Forelimb muscle (tissue), 1 donor: Measurements from ENCODE around the gene SLC12A6. TPM values are rescaled to one million over a fixed set of nuclear protein-coding genes. Genes with fewer than 3 reads are reported as not detected.
A peak's percentile ranks its signal among the peaks of the same experiment; 100 is the strongest.
"Not testable (repeated sequence)": the region's sequence is repeated elsewhere in the genome, so short reads cannot be mapped to it uniquely, and the experiment has no call there.

Experiments
- DNase-seq: peaks from one replicate; pipeline ENCODE4 v3.0.0-alpha.2; 2013; ENCODE audit warnings: low read depth
- polyA plus RNA-seq: library from polyadenylated mRNA; unstranded; fragments of 120-200 nt; gene quantifications from one replicate; pipeline ENCODE4 v1.2.1, GENCODE V29; 2013; ENCODE audit not compliant: insufficient read length

The SLC12A6 gene
- 19.1 TPM for polyA plus RNA-seq

GRCh38 chr15:34337557-34338306 lies at the start of gene SLC12A6:
Gene SLC12A6 (minus strand): TSS chr15:34337781. CDS start chr15:34336680, 1,101 bp downstream.
- peak; percentile 60 for DNase-seq

GRCh38 chr15:34381829-34382521 lies 44.4 kb upstream of the SLC12A6 start:
- not testable (repeated sequence) for DNase-seq

- not testable (repeated sequence) for DNase-seq
Measured at GRCh38 chr15:34380491-34380890, 42.9 kb upstream of the SLC12A6 start.

DNA sequence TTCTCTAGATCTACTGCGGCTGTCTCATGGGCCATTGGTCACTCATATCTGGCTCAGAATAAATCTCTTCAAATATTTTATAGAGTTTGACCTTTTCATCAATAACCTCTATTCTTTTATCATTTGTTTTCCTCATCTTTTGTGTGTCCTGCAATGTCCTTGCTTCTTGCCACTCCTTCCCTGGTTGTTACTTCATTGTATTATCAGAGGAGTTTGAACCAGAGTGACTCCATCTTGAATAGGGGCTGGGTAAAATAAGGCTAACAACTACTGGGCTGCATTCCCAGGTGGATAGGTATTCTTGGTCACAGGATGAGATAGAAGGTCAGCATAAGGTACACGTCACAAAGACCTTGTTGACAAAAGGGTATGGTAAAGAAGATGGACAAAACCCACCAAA lies 39.3 kb upstream of the SLC12A6 start:
- no peak for DNase-seq

- not testable (repeated sequence) for DNase-seq
Measured at GRCh38 chr15:34375541-34375940, 38.0 kb upstream of the SLC12A6 start.

- no peak for DNase-seq
Measured at GRCh38 chr15:34374816-34375215, 37.2 kb upstream of the SLC12A6 start.

- no peak for DNase-seq
Measured at GRCh38 chr15:34373951-34374350, 36.4 kb upstream of the SLC12A6 start.

- DNase-seq: no peak
Measured at GRCh38 chr15:34370643-34371042, 33.1 kb upstream of the SLC12A6 start.

GRCh38 chr15:34370129-34370528 lies 32.5 kb upstream of the SLC12A6 start:
- DNase-seq: no peak

DNA sequence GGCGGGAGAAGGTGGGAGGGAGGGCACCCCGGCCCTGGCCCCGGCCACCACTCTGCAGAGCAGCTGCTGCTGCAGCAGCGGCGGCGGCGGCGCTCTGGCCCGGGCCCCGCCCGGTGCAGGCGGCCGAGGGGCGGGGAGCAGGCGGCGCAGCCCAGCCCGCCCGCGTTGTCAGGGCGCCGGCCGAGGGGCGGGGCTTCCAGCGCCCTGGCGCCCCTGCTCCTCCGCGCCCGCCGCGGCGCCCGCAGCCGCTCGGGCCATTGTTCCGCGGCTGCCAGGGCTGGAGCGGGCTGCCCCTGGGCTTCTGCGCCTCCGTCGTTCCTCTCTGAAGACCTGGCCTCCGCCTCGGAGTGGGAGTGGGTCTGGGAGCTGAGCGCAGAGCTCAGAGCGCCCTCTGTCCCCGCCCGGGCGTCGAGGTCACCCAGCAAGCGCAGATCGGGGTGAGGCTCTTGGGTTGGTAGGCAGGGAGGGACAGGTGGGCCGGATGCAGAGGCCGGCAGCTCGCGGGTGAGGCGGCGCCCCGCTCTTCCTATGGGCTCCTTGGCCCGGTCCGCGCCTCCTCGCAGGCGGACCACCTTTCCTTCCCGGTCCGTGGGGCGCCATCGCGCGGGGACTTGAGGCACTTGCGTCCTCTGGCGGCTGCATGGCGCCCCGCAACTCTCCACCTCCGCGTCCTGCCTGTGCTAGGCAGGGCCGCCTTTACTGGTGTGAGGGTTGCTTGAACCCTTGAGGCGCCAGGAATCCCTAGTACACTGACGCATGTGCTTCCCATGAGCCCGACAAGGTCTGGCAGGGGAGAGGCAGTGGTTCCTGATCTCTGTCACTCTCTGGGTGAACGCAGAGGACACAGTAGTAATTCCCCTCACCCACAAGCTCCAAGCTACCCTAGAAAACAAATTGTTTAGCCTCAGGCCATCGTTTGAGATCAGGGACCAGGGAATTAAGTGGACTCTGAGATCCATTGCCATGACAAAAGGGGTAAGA lies 29.8 kb upstream of the SLC12A6 start, which contains the start of gene LPCAT4:
TSS of gene LPCAT4 (minus strand) at position 96 of the 981 bp plus-strand sequence. CDS start 96 bp downstream, outside the sequence.
- DNase-seq: no peak

- DNase-seq: no peak
Measured at GRCh38 chr15:34366271-34367065, 28.9 kb upstream of the SLC12A6 start.

DNA sequence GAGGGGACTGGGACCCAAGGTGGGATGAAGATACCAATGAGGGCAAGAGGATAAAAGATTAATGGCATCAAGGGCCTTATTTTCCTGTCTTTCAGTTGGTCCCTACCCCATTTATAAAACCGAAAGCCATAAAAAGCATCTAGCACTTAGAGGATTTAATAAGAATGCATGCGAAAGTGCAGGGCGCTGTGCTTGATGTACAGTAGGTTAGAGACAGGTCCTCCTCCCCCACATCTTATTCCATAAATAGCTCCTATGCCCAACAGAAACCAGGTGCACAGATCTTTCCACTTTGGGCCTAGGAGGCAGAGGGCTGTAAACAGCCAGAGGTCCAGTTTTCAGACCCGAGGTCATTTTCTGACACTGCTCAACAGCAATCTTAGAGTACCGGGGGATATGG lies 28.3 kb upstream of the SLC12A6 start:
- no peak for DNase-seq

- DNase-seq: no peak
Measured at GRCh38 chr15:34365091-34365825, 27.7 kb upstream of the SLC12A6 start.

- DNase-seq: no peak
Measured at GRCh38 chr15:34364041-34364440, 26.5 kb upstream of the SLC12A6 start.

GRCh38 chr15:34362047-34362773 lies 24.6 kb upstream of the SLC12A6 start:
- DNase-seq: no peak

DNA sequence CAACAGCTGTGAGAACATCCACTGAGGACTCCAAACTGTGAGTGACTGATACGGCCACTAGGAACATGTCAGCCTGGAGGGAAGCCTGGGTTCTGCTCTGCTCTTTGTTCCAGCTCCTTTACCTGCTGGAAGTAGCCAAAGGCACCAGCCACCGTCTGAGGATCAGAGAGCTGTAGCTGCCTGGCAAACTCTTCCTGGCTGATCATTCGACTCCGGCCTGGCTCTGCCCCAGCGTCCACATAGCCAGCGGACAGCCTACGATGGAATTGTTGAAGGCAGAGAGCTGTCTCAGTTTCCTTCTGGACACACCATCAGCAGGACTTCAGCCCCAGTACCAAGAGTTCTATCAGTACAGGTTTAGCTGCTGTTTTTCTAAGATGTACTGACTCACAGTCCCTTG lies 23.7 kb upstream of the SLC12A6 start:
- no peak for DNase-seq

DNA sequence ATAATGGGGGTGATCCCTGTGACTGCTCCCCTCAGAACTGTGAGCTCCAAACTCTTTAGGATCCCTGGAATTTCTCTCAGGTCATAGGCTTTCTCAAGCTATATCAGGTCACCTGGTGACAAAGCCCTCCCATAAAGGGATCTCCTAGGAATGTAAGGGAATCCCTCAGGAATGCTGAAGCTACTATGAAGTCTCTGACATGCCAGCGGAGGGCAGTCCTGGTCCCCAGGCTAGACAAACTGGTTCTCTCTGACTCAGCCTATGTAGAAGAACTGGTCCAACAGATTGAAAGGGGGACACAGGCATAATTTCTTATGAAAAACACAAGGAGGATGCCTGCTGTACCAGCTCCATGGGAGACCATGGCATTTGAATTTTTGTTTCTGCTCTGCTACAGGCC lies 22.7 kb upstream of the SLC12A6 start:
- no peak for DNase-seq

DNA sequence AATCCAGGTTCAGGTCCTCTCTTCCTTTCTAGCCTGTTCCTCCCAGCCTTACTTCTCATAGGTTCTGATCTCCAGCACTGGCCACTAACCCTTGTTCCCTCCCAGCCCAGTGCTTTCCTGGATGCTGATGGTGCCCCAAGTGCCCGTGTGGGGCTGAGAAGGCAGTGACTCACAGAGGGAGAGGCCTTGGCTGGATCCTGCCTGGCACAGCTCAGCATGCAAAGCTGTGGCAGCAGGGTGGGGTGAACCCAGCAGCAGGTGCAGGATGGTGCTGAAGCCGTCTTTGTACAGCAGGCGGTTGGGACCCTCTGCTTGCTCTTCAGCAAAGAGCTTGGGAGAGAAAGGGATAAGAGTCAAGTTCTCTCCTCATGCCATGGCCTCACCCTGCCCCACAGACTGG lies 21.8 kb upstream of the SLC12A6 start:
- no peak for DNase-seq

GRCh38 chr15:34358948-34359347 lies 21.4 kb upstream of the SLC12A6 start:
- no peak for DNase-seq

GRCh38 chr15:34358367-34358766 lies 20.8 kb upstream of the SLC12A6 start:
- DNase-seq: no peak
